GM06990 (cell line): ENCODE measurements around the gene RET.
"Not testable (repeated sequence)": the region's sequence is repeated elsewhere in the genome, so short reads cannot be mapped to it uniquely, and the experiment has no call there.

Experiments used
- DNase-seq: peaks from one replicate; pipeline ENCODE4 v3.0.0-alpha.2; 2011; ENCODE audit not compliant: insufficient read length; ENCODE audit errors: extremely low read depth
- H3K27me3 ChIP-seq: replicated peaks from 2 replicates; pipeline ENCODE4 v1.6.0; 2011; ENCODE audit warnings: low read length; ENCODE audit not compliant: control insufficient read depth, insufficient read depth
- H3K36me3 ChIP-seq: 2 replicates; pipeline ENCODE4 v1.5.1; 2011; ENCODE audit warnings: low read length; ENCODE audit not compliant: control insufficient read depth, insufficient read depth
- H3K4me3 ChIP-seq: replicated peaks from 2 replicates; pipeline ENCODE4 v1.5.1; 2011; ENCODE audit warnings: low read depth, mild to moderate bottlenecking, control low read depth, low read length
- TF ChIP-seq, protein P1 (sequence below): IDR thresholded peaks from 2 replicates; pipeline ENCODE4 v1.5.1; 2011; ENCODE audit warnings: low read length, control low read depth, mild to moderate bottlenecking, inconsistent platforms; ENCODE audit not compliant: insufficient read depth, poor library complexity, severe bottlenecking

Gene RET

DNA sequence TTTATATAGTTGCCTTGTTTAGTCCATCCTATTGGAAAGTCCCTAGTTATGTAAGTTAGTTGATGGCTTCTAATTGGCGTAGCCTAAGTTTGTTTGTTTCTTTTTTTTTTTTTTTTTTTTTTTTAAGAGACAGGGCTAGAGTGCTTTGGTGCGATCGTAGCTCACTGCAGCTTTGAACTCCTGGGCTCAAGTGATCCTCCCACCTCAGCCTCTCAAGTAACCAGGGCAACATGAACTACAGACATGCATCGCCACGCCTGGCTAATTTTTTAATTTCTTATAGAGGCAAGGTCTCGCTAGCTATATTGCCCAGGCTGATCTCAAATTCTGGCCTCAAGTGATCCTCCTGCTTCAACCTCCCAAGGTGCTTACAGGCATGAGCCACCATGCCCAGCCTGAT is 68.4 kb downstream of the RET start:
- no peak for DNase-seq
- no peaks in the 10 kb centered on the region for H3K27me3 ChIP-seq

DNA sequence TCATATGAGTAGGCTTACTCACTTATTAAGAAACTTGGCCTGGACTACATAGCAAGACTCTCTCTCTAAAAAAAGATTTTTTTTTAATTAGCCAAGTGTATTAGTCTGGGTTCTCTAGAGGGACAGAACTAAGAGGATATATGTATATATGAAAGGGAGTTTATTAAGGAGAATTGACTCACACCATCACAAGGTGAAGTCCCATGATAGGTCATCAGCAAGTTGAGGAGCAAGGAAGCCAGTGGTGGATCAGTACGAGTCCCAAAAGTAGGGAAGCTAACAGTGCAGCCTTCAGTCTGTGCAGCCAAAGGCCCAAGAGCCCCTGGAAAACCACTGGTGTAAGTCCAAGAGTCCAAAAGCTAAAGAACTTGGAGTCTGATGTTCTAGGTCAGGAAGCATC is 69.1 kb downstream of the RET start:
- DNase-seq, H3K27me3 ChIP-seq: not testable (repeated sequence)

More for the DNA sequence above, 68.4 kb downstream of the RET start:
- Histone ChIP-seq H3K36me3 (no peaks in the 10 kb centered on the region), H3K4me3 (no peak overlapping the region)
- TF ChIP-seq, protein P1, sequence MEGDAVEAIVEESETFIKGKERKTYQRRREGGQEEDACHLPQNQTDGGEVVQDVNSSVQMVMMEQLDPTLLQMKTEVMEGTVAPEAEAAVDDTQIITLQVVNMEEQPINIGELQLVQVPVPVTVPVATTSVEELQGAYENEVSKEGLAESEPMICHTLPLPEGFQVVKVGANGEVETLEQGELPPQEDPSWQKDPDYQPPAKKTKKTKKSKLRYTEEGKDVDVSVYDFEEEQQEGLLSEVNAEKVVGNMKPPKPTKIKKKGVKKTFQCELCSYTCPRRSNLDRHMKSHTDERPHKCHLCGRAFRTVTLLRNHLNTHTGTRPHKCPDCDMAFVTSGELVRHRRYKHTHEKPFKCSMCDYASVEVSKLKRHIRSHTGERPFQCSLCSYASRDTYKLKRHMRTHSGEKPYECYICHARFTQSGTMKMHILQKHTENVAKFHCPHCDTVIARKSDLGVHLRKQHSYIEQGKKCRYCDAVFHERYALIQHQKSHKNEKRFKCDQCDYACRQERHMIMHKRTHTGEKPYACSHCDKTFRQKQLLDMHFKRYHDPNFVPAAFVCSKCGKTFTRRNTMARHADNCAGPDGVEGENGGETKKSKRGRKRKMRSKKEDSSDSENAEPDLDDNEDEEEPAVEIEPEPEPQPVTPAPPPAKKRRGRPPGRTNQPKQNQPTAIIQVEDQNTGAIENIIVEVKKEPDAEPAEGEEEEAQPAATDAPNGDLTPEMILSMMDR = no peak

DNA sequence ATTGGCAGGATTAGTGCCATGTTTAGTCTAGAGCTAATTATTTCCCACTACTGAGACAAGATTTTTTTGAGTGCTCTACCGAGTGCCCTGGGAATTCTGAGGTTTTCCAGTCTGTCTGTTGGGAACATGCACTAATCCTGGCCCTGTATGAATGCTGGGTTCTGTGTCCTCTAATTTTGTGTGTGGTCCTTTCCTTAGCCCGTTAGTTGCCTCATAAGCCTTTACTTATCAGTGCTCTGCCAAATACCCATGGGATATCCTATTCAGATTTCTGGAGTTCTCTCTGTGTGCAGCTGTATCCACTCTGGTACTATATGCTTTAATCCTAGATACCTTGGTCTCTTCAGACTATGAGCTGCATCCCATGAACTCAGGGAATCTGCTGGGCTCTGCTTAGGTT is 74.5 kb downstream of the RET start:
- no peaks in the 10 kb centered on the region for H3K27me3 ChIP-seq
- TF ChIP-seq, protein P1 = no peak
- no peak for DNase-seq
- H3K36me3 ChIP-seq = no peaks in the 10 kb centered on the region
- H3K4me3 ChIP-seq = no peak overlapping the region

More for the DNA sequence above, 69.1 kb downstream of the RET start:
- H3K4me3 ChIP-seq, H3K36me3 ChIP-seq: not testable (repeated sequence)

DNA sequence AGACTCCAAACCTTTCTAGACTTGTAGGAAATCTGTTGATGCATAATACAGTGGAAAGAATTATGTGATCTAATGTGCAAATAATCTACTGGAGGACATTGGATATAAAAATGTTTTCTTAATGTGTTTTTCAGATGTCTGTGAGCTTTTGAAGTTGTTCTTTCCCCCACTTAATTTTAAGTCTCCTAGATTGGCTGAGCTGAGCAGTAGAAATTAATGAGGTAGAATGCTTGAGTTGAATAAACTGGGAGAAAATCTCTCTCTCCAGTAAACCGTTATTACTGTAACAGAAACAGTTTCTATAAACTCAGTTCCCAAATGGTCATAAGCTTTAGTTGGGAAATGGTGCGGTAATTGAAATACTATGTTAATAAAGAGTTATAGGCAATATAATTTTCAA is 77.0 kb downstream of the RET start:
- DNase-seq = no peak
- TF ChIP-seq, protein P1 = no peak
- H3K36me3 ChIP-seq = no peaks in the 10 kb centered on the region
- no peak overlapping the region for H3K4me3 ChIP-seq
- H3K27me3 ChIP-seq = no peaks in the 10 kb centered on the region

DNA sequence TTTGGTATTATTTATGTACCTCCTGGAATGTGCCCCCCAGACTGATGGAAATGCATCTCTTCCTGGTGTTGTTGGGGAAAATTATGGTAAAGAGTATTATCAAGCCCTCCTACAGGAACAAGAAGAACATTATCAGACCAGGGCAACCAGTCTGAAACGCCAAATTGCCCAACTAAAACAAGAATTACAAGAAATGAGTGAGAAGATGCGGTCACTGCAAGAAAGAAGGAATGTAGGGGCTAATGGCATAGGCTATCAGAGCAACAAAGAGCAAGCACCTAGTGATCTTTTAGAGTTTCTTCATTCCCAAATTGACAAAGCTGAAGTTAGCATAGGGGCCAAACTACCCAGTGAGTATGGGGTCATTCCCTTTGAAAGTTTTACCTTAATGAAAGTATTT is 78.4 kb downstream of the RET start:
- Histone ChIP-seq H3K36me3 (no peaks in the 10 kb centered on the region), H3K27me3 (no peaks in the 10 kb centered on the region), H3K4me3 (no peak overlapping the region)
- TF ChIP-seq, protein P1 = no peak
- DNase-seq = no peak

DNA sequence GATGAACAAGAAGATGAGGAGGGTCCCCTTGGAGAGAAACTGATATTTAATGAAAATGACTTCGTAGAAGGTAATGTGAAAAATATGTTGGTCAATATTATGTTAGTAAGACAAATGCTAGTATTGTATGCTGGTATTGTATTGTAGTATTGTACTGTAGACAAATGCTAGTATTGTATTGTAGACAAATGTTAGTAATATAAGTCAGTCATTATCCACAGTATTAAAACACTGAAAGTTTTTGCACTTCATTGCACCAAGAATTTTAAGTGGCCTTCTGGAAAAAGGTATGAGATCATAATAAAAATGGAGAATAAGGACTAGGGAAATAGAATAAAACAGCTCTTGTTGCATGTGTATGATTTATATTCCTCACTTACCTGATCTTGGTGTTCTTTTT is 78.9 kb downstream of the RET start:
- no peak overlapping the region for H3K4me3 ChIP-seq
- H3K36me3 ChIP-seq = no peaks in the 10 kb centered on the region
- TF ChIP-seq, protein P1 = no peak
- H3K27me3 ChIP-seq = no peaks in the 10 kb centered on the region
- DNase-seq = no peak
